ENCODE data around the gene SKAP1.
A peak's percentile ranks its signal among the peaks of the same experiment; 100 is the strongest.
"Not testable (repeated sequence)": the region's sequence is repeated elsewhere in the genome, so short reads cannot be mapped to it uniquely, and the experiment has no call there.

SKAP1 gene

DNA sequence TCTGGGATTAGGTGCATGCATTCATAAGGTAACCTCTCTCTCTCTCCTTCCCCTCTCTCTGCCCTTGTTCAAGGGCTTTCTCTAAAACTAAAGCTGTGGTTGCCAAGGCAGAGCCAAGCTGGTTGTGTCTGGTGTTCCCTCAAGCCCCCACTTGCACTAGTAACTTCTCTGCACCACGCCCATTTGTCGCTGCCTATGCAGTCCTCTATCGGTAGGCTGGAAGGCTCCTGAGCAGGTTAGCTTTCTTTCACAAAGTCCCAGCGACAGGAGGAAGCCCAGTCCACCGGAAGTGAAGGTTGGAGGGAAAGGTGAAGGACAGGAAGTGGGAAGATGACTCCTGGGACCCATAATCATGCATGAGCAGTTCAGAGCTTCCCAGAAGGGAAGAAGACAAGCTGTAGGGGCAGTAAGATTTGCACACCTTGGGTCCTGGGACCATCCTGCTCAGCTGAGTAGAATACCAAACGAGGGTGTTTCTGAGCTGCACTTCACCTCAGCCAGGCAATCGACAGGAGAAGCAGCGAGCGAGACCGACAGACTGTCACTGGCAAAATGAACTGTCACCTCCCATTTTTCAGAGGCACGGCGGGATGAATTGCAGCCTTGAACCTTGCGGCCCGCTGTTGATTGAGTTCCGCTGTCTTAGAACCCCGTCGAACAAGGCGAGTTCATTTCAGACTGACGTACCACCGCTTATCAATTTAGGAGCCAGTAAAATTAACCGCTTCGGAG lies 14.7 kb upstream of the SKAP1 start:
- DNase-seq: no peak

DNA sequence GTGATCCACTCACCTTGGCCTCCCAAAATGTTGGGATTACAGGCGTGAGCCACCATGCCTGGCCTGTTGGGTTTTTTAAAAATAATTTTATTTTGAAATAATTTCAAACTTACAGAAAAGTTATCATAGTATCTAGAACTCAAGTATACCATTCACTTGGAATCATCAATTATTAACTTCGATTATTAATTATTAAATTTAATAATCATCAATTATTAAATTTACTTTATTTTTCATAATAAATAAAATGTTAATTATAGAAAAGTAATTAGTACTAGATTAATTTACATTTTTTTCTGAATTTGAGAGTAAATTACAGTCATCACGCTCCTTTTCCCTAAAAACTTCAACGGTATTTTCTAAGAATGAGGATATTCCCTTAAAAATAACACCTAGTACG lies 13.7 kb upstream of the SKAP1 start:
- DNase-seq: no peak

DNA sequence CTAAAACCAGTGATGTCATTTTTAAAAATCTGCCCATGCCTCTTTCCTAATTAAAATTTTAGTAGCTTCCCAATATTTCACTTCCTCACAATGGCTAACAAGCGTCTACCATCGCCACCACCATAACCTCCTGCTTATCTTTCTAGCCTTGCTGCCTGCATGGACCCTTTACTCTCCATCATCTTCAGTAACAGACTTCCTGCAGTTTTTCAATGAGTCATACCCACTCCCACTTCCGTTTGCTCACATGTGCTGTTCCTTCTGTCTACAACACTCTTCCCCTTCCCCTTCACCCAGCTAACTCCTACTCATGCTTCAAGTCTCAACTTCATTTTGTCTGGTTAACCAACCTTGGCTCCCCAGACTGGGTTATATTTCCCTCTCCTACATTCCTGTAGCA lies 12.8 kb upstream of the SKAP1 start:
- DNase-seq: no peak

DNA sequence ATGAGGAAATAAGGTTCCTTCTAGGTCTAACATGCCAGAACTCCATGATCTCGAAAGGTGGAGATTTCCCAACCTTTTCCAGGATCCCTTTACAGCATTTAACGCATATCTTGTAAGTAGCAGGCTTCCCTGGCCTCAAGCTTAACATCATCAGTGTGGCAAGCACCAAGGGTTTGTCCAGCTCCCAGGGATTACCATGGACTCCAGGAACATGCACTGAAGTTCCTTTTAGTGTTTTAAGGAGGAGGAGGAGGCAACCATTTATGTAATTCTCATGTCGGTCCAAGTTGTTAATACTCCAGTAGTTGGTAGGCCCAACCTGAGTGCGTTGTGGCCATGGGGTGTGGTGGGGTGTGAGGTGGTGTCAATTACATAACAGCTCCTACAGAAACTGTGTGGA lies 11.8 kb upstream of the SKAP1 start:
- DNase-seq: no peak

DNA sequence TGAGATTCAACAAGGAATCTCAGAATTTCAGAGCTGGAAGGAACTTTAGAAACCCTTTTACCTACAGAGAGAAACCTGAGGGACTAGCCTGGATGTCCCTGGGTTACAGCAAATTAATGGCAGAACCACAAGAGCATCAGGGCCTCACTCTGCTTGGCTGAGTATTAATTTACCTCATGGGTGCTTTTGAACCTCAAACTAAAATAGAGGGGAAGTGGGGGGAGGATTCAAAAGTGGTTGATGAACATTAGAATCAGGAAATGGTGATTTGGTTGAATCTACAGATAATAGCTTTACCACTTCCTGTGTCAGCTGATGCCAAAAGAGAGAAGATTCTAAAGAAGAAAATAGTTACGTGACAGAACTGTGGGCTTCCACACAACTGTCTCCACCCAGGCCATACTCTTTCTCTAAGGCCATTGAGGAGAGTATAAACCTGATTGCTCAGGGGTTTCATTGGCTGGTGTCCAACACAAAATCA lies 11.3 kb upstream of the SKAP1 start:
- no peak for DNase-seq

DNA sequence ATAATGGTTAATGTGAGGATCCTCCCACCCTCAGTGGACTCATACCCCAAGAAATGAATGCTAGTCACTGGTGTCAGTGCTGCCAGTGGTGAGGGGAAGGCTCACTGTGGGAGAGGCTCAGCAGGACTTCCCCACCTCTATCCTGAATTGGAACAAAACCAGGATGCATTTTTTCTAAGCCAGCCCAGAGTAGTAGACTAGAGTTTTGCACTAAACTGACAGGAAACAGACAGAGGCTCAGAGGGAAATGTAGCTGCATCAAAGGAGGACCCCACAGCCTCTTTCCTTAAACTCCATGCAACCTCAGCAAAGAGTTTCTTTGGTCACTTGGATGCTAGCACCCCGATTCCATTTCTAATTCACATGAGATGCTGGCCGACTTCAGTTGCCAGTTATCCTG lies 10.7 kb upstream of the SKAP1 start:
- DNase-seq: no peak

DNA sequence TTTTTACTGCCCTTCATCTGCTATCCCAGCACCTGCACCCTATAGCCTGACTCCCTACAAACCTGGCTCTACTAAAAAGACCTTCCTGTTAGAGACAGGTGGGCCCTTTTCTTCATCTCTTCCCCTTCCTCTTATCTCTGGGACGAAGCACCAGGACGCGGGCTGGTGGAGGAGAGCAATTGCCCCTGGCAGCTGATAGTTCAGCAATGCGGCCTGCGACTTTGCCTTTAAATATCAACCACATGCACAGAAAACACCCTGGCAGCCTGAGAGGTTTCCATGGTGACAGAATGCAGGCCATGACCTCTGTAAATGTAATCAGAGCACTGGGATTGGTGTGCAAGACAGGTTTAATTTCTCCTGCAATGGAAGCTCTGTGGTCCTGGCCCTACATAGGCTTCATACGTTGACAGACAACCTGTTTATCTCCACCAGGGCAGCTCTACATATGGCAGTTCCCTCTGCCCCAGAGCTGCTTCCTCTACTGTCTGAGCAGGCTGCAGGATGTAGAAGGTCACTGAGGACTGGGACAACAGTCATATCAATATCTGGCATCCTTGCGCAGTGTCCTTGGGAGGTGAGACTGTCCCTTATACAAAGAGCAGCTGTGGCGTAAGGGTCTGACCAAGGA lies 10.0 kb upstream of the SKAP1 start:
- peak in 1 of 2 experiments; percentile 33 for DNase-seq

DNA sequence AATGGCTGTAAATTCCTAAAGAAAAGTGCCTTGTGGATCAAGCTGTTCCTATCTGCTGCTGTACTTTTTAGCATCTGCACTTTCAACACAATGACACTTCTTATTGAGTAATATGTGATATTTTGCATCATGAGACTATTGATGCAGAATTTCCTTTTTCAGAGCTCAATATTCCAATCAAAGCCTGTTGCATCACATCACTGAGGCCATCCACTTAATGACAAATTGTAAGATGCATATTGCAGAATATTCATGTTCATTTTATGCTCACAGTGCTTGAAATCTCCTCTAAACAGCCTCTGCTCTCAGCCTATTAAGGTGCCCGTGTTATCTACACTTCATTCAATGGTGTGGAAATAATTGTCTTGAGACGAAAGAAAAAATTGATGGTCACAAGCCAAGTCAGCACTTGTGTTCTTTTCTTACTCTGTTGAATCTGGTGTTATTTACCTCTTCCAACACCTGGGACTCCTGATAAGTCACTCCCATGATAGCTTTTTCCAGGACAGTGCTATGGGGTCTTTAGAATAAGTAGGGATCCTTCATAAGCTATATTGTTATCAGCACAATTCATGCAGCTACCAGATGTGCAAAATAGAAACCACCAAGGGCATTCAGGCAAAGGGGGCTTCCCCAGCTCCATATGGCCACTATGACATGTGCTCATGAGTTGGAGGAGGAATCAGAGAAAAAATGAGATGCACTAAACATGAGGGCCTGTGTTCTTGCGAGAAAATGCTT lies 9.3 kb upstream of the SKAP1 start:
- DNase-seq: no peak

DNA sequence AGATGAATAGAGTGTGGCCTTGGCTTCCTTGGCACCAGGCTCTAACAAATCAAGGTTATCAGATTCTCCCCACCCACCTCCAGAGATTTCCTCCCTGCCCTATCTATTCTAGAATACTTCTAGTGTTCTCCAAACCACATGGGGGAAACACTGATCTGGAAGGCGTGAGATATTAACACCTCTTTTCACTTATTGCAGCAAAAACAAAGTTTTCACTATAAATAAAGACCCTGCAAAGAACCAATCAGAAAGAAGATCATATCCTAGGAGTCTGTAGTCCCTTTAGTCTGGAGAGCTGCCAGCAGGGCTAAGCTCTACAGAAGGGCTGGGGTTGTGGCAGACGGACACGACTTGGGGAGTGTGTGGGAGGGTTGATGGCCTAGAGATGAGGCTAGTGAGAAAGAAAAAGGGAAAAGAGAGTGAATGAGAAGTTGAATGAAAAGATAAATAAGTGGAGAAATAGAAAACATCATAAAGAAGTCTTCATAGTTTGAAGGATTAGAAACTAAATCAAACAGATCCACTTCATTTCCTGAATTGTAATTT lies 8.6 kb upstream of the SKAP1 start:
- no peak for DNase-seq

DNA sequence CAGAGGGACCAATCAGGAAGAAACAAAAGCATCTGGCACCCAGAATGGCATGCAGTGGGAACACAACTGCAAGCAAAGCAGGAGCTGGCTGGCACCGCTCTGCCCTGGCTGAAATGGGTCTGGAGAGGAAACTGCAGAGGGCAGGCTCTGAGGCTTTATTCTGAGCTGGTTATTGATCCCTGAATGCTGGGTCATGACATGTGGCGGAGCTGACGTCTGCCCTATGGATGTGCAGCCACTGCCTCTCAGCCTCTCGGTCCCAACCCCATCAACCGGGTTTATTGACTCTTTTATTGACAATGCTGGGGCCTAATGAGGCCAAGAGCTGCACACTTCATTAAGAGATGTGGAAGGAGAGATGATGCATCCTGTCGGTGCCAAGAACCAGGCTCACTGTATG lies 3.9 kb upstream of the SKAP1 start:
- DNase-seq: no peak

DNA sequence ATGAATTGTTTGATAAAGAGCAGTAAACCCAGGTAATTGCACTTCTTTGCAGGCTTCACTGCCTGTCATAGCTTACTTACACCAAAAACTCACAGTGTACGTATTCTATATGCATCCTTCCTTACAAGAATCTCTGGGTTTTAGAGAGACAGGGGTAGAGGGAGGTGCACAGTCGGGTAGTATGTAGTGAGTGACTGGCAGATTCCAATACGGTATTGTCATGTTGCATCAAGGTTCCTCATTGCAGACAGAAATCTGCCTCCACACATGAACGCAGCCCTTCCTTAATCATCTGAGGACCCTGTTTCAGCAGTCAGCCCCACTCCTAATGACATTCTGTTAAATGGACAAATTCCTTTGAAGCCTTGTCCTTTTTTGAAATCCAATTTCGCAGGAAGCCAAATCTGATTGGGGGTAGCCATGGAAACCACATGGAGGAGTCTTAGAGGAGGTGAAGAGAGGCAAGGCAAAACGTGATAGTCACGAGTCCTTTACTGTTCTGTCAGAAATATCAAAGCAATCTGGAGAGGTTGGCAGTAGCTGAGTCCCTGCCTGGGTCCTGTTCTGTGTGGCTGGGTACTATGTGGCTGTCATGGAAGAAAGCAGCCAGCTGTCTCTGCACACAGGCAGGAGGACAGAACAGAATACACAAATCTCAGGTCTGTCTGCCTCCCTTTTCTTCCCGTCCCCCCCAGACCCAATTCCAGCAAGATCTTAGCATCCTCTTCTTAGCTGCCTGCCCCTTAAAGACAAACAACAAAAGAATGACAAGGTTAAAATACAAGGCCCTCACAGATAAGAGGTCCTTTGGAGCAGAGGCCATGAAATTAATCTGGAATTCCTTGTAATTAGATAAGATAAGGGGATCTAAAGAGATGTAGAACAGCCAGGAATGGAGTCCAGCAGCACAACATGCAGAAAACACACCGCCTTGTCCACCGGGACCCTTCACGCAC lies 3.1 kb upstream of the SKAP1 start:
- DNase-seq: no peak

DNA sequence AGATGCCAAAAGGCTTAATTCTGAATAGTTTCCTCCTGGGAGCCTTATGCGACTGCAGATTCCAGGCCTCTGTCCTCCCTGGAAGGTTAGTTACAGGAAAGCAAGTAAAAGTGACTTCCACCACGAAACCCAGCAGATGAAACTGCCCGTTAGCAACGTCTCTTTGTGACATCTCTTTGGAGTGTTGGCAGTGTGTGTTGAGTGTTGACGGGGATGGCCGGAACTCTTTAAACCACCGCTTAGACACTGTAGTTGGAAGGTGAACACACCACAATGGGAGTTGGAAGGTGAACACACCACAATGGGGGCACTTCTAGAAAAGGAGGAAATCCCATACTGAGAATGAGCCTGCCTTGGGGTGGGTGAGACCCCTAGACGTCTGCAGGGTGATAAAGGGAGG lies 858 bp downstream of the SKAP1 start:
- DNase-seq: peak in 1 of 2 experiments; percentile 25

DNA sequence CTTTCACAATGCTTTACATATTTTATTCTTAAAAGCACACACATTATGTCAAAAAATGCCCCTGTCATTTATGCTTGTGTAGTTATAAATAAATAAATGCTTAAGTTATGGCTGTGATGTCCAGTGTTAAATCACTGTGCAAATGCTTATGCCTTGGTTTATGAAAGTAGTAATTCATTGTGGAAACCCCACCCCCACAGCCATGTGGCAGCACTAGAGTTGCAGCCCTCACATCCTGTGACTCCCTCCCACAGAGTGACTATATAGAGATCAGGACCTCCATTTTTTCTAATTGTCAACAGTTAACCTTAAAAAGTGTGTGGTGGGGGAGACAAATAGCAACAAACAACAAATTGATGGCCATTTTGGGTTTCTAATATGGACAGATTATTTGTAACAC lies 2.4 kb downstream of the SKAP1 start:
- peak; percentile 30 to 44 for DNase-seq

DNA sequence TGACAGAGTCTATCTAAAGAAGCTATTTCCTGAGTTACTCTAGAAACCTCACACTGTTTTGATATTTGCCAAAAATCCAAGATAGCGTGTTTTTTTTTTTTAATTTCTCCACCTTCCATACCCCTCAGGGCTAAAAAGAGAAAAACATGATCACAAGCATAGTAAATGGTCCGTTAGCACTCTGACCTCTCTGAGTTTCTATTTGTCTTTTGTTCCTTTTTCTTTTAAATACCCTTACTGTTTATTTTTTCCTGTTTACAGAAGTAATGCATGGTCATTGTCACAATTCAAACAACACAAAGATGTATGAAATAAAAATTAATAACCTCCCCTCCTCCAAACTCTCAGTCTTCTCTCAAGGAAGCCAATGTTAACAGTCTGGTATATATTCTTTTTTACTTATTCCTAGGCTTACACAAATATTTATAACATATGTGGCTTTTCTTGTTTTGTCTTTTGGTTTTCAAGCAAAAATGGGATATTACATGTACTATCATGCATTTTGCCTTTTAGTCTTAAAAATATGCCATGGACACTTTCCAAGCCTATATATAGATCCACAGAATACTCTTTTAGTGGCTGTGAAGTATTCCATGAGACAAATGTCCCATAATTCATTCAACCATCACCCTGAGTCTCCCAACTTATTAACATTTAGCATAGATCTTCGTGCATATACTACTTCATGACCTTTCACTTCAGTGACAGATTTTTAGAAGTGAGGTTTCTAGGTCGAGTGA lies 3.1 kb downstream of the SKAP1 start:
- no peak for DNase-seq

DNA sequence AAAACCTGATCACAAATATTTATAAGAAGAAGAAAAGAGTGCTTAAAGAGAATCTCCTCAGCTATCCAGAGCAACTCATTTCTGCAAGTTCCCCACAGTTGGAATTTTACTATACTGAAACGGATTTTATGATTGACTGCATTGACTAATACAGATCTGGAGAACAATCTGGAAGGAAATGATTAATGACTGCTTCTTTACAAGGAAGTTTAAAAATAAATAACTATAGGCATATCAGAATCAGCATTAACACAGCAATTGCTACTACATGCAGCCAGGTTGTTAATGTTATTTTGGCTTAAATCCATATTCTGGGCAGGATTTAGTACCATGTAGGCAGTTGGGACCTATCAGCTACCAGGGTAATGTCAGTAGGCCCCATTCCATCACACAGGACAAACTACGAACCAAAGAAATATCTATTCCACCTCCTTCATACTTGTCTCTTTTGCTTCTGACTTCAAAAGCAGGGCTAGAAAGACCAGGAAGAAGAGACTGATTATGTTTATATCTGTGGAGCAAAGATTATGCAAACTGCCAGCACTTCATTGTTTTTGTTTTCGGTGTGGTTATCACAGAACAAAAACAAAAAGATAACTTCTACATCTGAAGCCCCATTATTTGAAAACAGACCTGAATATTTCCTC lies 3.9 kb downstream of the SKAP1 start:
- DNase-seq: no peak

DNA sequence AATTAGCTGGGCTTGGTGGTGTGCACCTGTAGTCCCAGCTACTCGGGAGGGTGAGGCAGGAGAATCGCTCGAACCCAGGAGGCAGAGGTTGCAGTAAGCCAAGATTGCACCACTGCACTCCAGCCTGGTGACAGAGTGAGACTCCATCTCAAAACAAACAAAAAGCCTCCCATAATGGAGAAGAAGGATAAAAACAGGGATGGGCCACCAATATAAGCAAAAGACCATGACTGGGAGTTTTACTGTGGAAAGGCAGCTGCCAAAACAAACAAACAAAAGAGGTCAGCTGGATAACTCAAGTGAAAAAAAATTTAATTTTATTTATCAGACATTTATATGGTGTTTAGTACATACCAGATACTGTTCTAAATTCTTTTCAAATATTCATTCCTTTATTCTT lies 8.0 kb downstream of the SKAP1 start:
- not testable (repeated sequence) for DNase-seq

DNA sequence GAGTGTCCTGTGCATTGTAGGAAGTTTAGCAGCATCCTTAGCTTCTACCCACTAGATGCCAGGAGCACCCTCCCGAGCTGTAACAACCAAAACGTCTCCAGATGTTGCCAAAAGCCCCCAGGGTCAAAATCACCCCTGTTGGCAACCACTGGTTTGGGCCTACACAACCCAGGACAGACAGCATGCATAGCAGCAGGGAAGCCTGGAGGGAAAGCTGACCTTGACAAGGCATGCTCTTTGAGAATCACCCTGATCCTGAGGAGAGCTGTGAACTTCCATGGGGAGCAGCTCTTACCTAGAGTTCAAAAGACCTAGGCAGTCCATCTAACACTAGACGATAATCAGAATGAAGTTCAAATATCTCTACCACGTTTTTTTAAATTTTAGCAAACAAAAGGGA lies 9.2 kb downstream of the SKAP1 start:
- DNase-seq: no peak

DNA sequence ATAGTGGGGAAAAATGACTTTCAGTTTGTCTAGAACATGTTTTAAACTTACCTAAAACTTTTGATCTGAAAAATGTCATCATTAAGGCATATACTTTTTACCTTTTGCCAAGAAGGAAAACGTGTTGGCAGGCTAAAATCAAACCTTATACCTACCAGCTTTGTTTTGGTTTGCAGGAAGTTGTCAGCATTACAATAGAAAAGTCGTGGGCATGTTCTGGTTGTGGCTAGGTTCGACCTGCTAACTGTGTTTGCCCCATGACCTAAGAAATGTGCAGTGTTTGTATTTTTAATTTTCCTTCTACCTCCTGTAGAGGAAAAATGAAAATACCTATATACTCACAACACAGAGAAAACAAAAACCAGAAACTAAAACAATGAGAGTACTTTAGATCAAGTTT lies 13.0 kb downstream of the SKAP1 start:
- DNase-seq: no peak

DNA sequence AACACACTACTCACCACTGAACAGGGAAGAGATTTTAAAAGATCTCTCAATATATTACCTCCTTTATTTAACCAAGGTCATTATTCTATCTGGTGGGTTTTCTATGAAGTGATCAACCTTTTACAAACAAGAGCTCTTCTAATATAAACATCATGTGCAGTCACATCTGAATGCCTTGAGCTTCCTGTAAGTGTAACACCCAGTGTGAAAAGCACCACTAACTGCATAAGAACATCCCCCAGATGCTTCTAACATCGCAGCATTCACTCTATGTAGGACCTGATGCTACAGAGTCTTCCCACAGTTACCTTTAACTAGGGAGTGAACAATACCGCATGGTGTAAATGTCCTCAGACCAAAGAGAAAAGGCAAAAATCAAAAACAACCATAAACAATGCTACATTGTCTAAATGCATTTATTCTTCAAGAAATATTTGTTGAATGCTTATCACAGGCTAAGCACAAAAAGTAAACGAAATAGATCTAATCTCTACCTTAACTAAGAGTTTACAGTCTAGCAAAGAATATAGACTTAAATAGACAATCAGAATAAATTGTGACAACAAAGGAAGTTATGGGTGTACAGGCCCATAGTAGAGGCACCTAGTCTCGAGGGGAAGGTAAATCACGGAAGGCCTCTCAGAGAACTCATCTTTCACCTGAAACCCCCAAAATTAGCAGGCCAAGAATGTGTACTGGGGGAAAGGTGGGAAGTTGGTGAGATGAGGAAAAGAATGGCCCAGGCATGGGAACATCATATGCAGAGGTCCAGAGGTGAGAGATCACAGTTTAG lies 16.2 kb downstream of the SKAP1 start:
- no peak for DNase-seq

DNA sequence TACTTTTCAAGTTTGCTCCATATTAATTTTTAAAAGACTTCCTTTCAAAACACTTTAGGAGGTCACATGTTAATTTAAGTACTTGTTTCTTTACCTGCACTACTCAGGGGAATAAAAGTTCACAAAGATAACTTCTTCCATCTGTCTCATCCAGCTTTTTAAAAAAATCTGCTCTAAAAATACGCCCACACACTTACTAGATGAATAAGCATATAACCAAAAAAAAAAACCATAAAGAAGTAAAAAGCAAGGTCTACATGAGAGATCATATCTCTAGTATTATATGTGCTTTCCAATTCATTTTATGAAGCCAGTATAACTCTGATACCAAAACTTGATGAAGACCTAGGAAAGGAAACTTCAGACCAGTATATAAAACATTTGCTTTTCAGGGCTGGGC lies 17.2 kb downstream of the SKAP1 start:
- no peak for DNase-seq
